IMR-90 (cell line): ENCODE results near the gene DIAPH2. TPM values are rescaled to one million over a fixed set of nuclear protein-coding genes. Genes with fewer than 3 reads are reported as not detected.
"Not testable (repeated sequence)": the region's sequence is repeated elsewhere in the genome, so short reads cannot be mapped to it uniquely, and the experiment has no call there.

Experiments
- ATAC-seq: fragments of 200-7000 bp; cut with Tn5 transposase; 2 replicates; pipeline ENCODE4 v1.9.1; 2020; ENCODE audit warnings: low read depth, mild to moderate bottlenecking, moderate library complexity
- BruUV-seq: library from RNA; stranded (reverse); fragments of 400-500 nt; replicated peaks from 2 replicates; lab custom pipeline; 2021; lab: Mats Ljungman, UMichigan
- CTCF ChIA-PET: fragments of 300-600 bp; formaldehyde crosslinking; extraction: SDS; loops from one replicate; lab custom pipeline; 2021; ENCODE audit warnings: antibody characterized with exemption; lab: Yijun Ruan, JAX
- POLR2A ChIA-PET: fragments of 300-600 bp; sonication (Branson Sonifier 250); formaldehyde crosslinking; loops from one replicate; lab custom pipeline; 2022; ENCODE audit warnings: antibody characterized with exemption; ENCODE audit not compliant: unreplicated experiment; lab: Charles Lee
- DNase-seq: peaks from one replicate; pipeline ENCODE4 v3.0.0; 2013
- H2AFZ ChIP-seq: replicated peaks from 2 replicates; pipeline ENCODE3; 2013; ENCODE audit warnings: low read length, mild to moderate bottlenecking; ENCODE audit not compliant: poor library complexity
- H2AK5ac ChIP-seq: 2 replicates; pipeline ENCODE4 v1.6.1; 2013; ENCODE audit warnings: low read depth, low read length, inconsistent platforms
- H2AK9ac ChIP-seq: replicated peaks from 2 replicates; pipeline ENCODE3; 2013; ENCODE audit warnings: mild to moderate bottlenecking, low read depth, low read length, moderate library complexity; ENCODE audit not compliant: poor library complexity
- H2BK120ac ChIP-seq: 2 replicates; pipeline ENCODE4 v1.6.1; 2013; ENCODE audit warnings: low read depth, low read length, inconsistent platforms
- H2BK15ac ChIP-seq: 3 replicates; pipeline ENCODE4 v1.6.1; 2013; ENCODE audit warnings: low read depth, low read length, inconsistent platforms
- H2BK20ac ChIP-seq: 2 replicates; pipeline ENCODE4 v1.6.1; 2013; ENCODE audit warnings: low read depth, mild to moderate bottlenecking, inconsistent platforms, low read length, moderate library complexity
- H2BK5ac ChIP-seq: 2 replicates; pipeline ENCODE4 v1.6.1; 2013; ENCODE audit warnings: mild to moderate bottlenecking, low read depth, low read length, inconsistent platforms; ENCODE audit not compliant: poor library complexity, severe bottlenecking
- H3K14ac ChIP-seq: replicated peaks from 2 replicates; pipeline ENCODE4 v1.6.1; 2013; ENCODE audit warnings: low read depth, low read length, inconsistent platforms
- H3K18ac ChIP-seq: 2 replicates; pipeline ENCODE4 v1.6.1; 2013; ENCODE audit warnings: low read depth, low read length, control low read depth
- H3K23ac ChIP-seq: 2 replicates; pipeline ENCODE4 v1.6.1; 2013; ENCODE audit warnings: low read depth, low read length, inconsistent platforms
- H3K27ac ChIP-seq: 2 replicates; pipeline ENCODE4 v1.5.1; 2013; ENCODE audit warnings: mild to moderate bottlenecking, control low read depth, low read length; ENCODE audit not compliant: insufficient read depth
- H3K27me3 ChIP-seq: 2 replicates; pipeline ENCODE4 v1.6.1; 2013; ENCODE audit warnings: low read length; ENCODE audit not compliant: control insufficient read depth, insufficient read depth
- H3K36me3 ChIP-seq: 2 replicates; pipeline ENCODE4 v1.6.1; 2013; ENCODE audit warnings: low read length, mixed read lengths; ENCODE audit not compliant: control insufficient read depth, insufficient read depth
- H3K4ac ChIP-seq: 2 replicates; pipeline ENCODE4 v1.6.1; 2013; ENCODE audit warnings: low read depth, low read length, inconsistent platforms
- H3K4me1 ChIP-seq: 2 replicates; pipeline ENCODE4 v1.6.1; 2013; ENCODE audit warnings: low read length, mixed read lengths; ENCODE audit not compliant: control insufficient read depth, insufficient read depth
- H3K4me2 ChIP-seq: 2 replicates; pipeline ENCODE4 v1.6.1; 2013; ENCODE audit warnings: low read depth, mild to moderate bottlenecking, control low read depth, low read length, moderate library complexity
- H3K4me3 ChIP-seq: 2 replicates; pipeline ENCODE4 v1.5.1; 2013; ENCODE audit warnings: low read depth, mild to moderate bottlenecking, control low read depth, low read length, moderate library complexity; ENCODE audit not compliant: insufficient read depth
- H3K56ac ChIP-seq: 2 replicates; pipeline ENCODE4 v1.6.1; 2013; ENCODE audit warnings: low read length, inconsistent platforms; ENCODE audit not compliant: insufficient read depth; ENCODE audit errors: extremely low read depth
- H3K79me1 ChIP-seq, 2 experiments: 2 replicates each; pipeline ENCODE4 v1.6.1; 2013; ENCODE audit warnings: low read length in 2 of 2, inconsistent platforms in 1 of 2, low read depth in 1 of 2
- H3K9ac ChIP-seq: 2 replicates; pipeline ENCODE4 v1.6.1; 2013; ENCODE audit warnings: low read depth, low read length, control low read depth
- H3K9me1 ChIP-seq: 2 replicates; pipeline ENCODE4 v1.6.1; 2013; ENCODE audit warnings: low read length, inconsistent platforms; ENCODE audit not compliant: insufficient read depth
- H3K9me3 ChIP-seq: 2 replicates; pipeline ENCODE4 v1.6.1; 2013; ENCODE audit warnings: low read length; ENCODE audit not compliant: control insufficient read depth, insufficient read depth
- H4K20me1 ChIP-seq: 2 replicates; pipeline ENCODE4 v1.6.1; 2013; ENCODE audit warnings: low read length, inconsistent platforms; ENCODE audit not compliant: insufficient read depth
- H4K5ac ChIP-seq: 2 replicates; pipeline ENCODE4 v1.6.1; 2013; ENCODE audit warnings: mild to moderate bottlenecking, low read depth, low read length, control low read depth
- H4K8ac ChIP-seq, 2 experiments: 2 replicates each; pipeline ENCODE4 v1.6.1; 2013; ENCODE audit warnings: low read depth in 2 of 2, low read length in 2 of 2, control low read depth in 1 of 2, inconsistent platforms in 1 of 2
- H4K91ac ChIP-seq: 2 replicates; pipeline ENCODE4 v1.6.1; 2013; ENCODE audit warnings: low read depth, low read length, inconsistent platforms; ENCODE audit not compliant: insufficient read depth
- CEBPB ChIP-seq: IDR thresholded peaks from 2 replicates; pipeline ENCODE4 v1.6.1; 2012; ENCODE audit warnings: low read depth, low read length, improper control_type of control experiment
- FOS ChIP-seq: fragments of 150-350 bp; IDR thresholded peaks from 2 replicates; pipeline ENCODE4 v1.6.1; 2016; ENCODE audit warnings: low read depth, low read length
- MAFK ChIP-seq: IDR thresholded peaks from 2 replicates; pipeline ENCODE4 v1.6.1; 2012; ENCODE audit warnings: low read depth, low read length, improper control_type of control experiment
- MAZ ChIP-seq: IDR thresholded peaks from 2 replicates; pipeline ENCODE4 v1.6.1; 2012; ENCODE audit warnings: low read depth, mild to moderate bottlenecking, low read length, improper control_type of control experiment, moderate library complexity, borderline replicate concordance
- RCOR1 ChIP-seq: IDR thresholded peaks from 2 replicates; pipeline ENCODE4 v1.6.1; 2012; ENCODE audit warnings: mild to moderate bottlenecking, low read length, improper control_type of control experiment; ENCODE audit not compliant: insufficient replicate concordance
- RFX5 ChIP-seq: IDR thresholded peaks from 2 replicates; pipeline ENCODE4 v1.8.0; 2012; ENCODE audit warnings: low read depth, mild to moderate bottlenecking, low read length, moderate library complexity
- SMC3 ChIP-seq: fragments of 150-350 bp; IDR thresholded peaks from 2 replicates; pipeline ENCODE4 v1.6.1; 2016; ENCODE audit warnings: low read depth, mild to moderate bottlenecking, antibody characterized with exemption, low read length, moderate library complexity
- WGBS, 2 experiments: methylation state at CpG; one replicate each; pipeline versions ENCODE4 v1.1.5 to v1.1.7; 2013; ENCODE audit warnings: missing lambda C conversion rate in 2 of 2; ENCODE audit not compliant: insufficient read length in 1 of 2; ENCODE audit errors: extremely low coverage in 2 of 2; 5-methylcytosine and 5-hydroxymethylcytosine counted together
- dilution Hi-C: fragments of 300-500 bp; cut with HindIII; formaldehyde crosslinking; loops from one replicate; pipeline ENCODE4 v1.14.3; 2018; ENCODE audit warnings: low sequenced_read_pairs; ENCODE audit not compliant: unreplicated experiment
- in situ Hi-C: fragments of 300-500 bp; cut with MboI; formaldehyde crosslinking; loops from 3 replicates; pipeline ENCODE4 v1.14.3; 2019; ENCODE audit warnings: low sequenced_read_pairs, inconsistent platforms, mixed read lengths
- intact Hi-C: fragments of 100-400 bp; cut with micrococcal nuclease; formaldehyde crosslinking; loops from 2 replicates; pipeline ENCODE4 v1.10.0; 2022
- polyA plus RNA-seq, 3 experiments: library from polyadenylated mRNA; depleted of rRNA; stranded (reverse); fragments of >200 nt; gene quantifications; 2 replicates each; pipeline ENCODE4 v1.2.3, GENCODE V29; 2012; ENCODE audit warnings: low replicate concordance in 1 of 3
- total RNA-seq: library from RNA; depleted of rRNA; stranded (reverse); fragments of >200 nt; gene quantifications from 2 replicates; pipeline ENCODE4 v1.2.3, GENCODE V29; 2012

The DIAPH2 gene
- total and polyA plus RNA-seq, 2 of the 4 experiments (the other 2 are of a cell fraction): 3.6 to 19.9 TPM

DNA sequence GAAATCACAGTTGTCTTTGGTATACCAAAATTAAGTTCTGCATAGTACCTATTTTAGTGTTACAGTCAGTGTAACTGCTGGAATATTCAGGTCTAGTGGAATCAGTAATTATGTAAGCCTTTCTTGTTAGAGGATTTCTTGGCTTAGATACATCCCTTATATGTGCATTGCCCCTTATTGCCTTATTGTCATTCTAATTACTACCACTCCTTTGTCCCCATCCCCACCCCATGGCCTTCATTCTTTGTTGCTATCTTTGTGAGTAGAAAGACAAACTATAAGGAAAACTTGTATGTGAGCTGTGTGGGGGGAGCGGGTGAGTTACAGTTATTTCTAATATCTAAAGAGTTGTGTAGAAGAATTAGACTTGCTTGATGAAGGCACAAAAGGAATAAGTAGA is 162.2 kb downstream of the DIAPH2 start:
- Histone ChIP-seq H3K4me2 (no peak overlapping the region), H3K79me1 (peaks cover 0 to 4% of the 10 kb centered on the region in 2 experiments; a peak in 1 of 4 replicates), H4K8ac (no peak overlapping the region), H2AFZ (no peak overlapping the region), H3K14ac (no peak overlapping the region), H3K27me3 (no peaks in the 10 kb centered on the region), H2AK9ac (no peak overlapping the region), H3K18ac (no peak overlapping the region), H3K56ac (no peak overlapping the region), H3K4me3 (no peak overlapping the region), H4K91ac (no peak overlapping the region), H4K5ac (no peak overlapping the region), H2BK120ac (no peak overlapping the region), H3K9me1 (no peaks in the 10 kb centered on the region), H3K4ac (no peak overlapping the region), H3K9me3 (no peaks in the 10 kb centered on the region), H3K4me1 (no peaks in the 10 kb centered on the region), H2BK15ac (no peak overlapping the region), H3K36me3 (no peaks in the 10 kb centered on the region), H3K23ac (no peak overlapping the region), H2AK5ac (no peak overlapping the region), H2BK20ac (no peak overlapping the region), H3K27ac (no peak overlapping the region), H3K9ac (no peak overlapping the region), H4K20me1 (no peaks in the 10 kb centered on the region), H2BK5ac (no peak overlapping the region)
- dilution Hi-C loops: no loop called here
- in situ Hi-C loops: no loop called here
- no peak for TF ChIP-seq FOS
- no peak for TF ChIP-seq RFX5
- no peak for TF ChIP-seq CEBPB
- no peak for TF ChIP-seq SMC3
- TF ChIP-seq RCOR1: no peak
- no peak for TF ChIP-seq MAZ
- no peak for TF ChIP-seq MAFK
- no peak for ATAC-seq
- POLR2A ChIA-PET: no interaction called here
- no TSS peak for BruUV-seq
- intact Hi-C loops: no loop called here
- CTCF ChIA-PET: no interaction called here
- WGBS, 2 experiments: 60% methylated on average over 1 of the region's 1 CpG; no CpG with 5 or more reads in 1 of the 2 experiments
- no peak for DNase-seq

- H4K5ac ChIP-seq, H3K23ac ChIP-seq, H2AK9ac ChIP-seq, H3K56ac ChIP-seq, H3K14ac ChIP-seq, H3K4me3 ChIP-seq, ATAC-seq, H2AFZ ChIP-seq, H3K18ac ChIP-seq, H3K27me3 ChIP-seq, H2BK5ac ChIP-seq, H3K9ac ChIP-seq, in situ Hi-C loops, H2BK120ac ChIP-seq, H3K27ac ChIP-seq, H3K4me1 ChIP-seq, H3K36me3 ChIP-seq, BruUV-seq, H3K79me1 ChIP-seq, H2BK20ac ChIP-seq, H2AK5ac ChIP-seq, POLR2A ChIA-PET, H3K4ac ChIP-seq, dilution Hi-C loops, H4K91ac ChIP-seq, intact Hi-C loops, H4K8ac ChIP-seq, DNase-seq, H2BK15ac ChIP-seq, H3K9me1 ChIP-seq, H3K9me3 ChIP-seq, H3K4me2 ChIP-seq, H4K20me1 ChIP-seq: not testable (repeated sequence)
- WGBS, 2 experiments: no CpG with 5 or more reads among the region's 4 CpGs
- CTCF ChIA-PET: interaction anchor here (0.6 kb wide), 1 partner anchor 108 kb away, joined by 3 read pairs; no protein-coding TSS in a partner anchor
Observed at GRCh38 chrX:96859422-96859821, 174.8 kb downstream of the DIAPH2 start.
